Limb (tissue), 2 donors: ENCODE results near the gene SORD.
"Not testable (repeated sequence)": the region's sequence is repeated elsewhere in the genome, so short reads cannot be mapped to it uniquely, and the experiment has no call there.

Source experiments
- DNase-seq, 2 donors: peaks; one replicate each; pipeline ENCODE4 v3.0.0-alpha.2; 2016; ENCODE audit errors: extremely low spot score in 2 of 2

The SORD gene

GRCh38 chr15:45093622-45094357, 70.8 kb downstream of the SORD start:
- no peak for DNase-seq

GRCh38 chr15:45094358-45094730, 71.3 kb downstream of the SORD start:
- DNase-seq, result no peak

- DNase-seq, result no peak
Measured at GRCh38 chr15:45095661-45096060, 72.7 kb downstream of the SORD start.

DNA sequence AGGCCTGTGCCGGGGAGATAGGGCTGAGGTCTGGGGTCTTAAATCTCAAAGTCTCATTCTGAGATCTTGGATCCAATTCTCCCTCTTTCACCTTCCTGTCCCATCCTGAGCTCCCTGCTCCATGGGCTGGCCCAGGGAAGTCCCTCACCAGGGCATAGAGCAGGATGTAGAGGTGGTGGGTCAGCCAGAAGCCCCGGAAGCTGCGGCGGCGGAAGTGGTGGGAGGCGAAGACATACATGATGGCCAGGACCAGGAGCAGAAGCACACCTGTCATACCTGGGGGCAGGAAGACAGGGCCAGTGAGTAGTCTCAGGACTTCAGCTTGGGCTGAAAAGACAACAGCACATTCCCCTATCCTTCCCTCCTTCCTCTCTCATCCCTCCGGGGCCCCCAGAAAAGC, 74.5 kb downstream of the SORD start:
- no peak for DNase-seq

GRCh38 chr15:45099549-45100165, 76.7 kb downstream of the SORD start:
- DNase-seq, result no peak

- no peak for DNase-seq
Measured at GRCh38 chr15:45100884-45101625, 78.1 kb downstream of the SORD start.

GRCh38 chr15:45101749-45102148, 78.8 kb downstream of the SORD start:
- DNase-seq, result no peak

GRCh38 chr15:45102226-45102625, 79.2 kb downstream of the SORD start:
- DNase-seq, result no peak

DNA sequence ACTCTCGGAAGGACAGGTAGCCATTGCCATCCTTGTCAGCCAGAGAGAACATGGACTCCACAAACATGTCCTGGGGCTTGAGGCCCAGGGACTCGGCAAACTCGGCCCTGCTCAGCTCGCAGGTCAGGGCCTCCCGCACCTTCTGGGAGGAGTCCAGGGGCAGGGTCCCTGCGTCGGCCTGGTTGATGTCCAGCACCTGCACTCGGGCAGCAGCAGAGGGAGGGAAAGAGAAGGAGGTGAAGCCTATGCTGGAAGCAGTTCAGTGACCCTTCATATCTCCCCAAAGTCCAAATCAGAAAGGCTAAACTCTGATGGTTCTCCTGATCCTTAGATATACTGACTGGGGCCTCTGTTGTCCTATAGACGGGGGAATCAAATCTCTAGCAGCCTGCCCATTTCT, 81.2 kb downstream of the SORD start:
- DNase-seq, result not testable (repeated sequence)

DNA sequence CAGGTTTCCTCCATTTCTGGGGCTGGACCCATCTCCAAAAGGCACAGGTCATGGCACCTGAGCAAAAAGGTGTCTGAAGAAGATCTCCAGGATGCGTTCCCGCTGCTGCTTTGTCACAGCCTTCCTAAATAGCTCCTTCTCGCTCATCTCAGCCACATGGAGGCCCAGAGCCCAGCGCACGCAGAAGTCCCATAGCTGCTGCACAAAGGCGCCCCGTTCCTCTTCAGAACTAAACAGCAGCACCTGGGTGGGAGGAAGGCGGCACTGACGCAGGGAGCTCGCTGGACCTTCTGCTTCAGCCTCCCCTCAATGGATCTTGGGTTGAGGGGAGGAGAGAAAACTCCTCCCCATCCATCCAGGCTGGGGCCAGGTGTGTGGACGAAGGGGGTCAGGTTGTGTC, 82.6 kb downstream of the SORD start:
- no peak for DNase-seq

- DNase-seq, result no peak
Measured at GRCh38 chr15:45106002-45106790, 83.2 kb downstream of the SORD start.

DNA sequence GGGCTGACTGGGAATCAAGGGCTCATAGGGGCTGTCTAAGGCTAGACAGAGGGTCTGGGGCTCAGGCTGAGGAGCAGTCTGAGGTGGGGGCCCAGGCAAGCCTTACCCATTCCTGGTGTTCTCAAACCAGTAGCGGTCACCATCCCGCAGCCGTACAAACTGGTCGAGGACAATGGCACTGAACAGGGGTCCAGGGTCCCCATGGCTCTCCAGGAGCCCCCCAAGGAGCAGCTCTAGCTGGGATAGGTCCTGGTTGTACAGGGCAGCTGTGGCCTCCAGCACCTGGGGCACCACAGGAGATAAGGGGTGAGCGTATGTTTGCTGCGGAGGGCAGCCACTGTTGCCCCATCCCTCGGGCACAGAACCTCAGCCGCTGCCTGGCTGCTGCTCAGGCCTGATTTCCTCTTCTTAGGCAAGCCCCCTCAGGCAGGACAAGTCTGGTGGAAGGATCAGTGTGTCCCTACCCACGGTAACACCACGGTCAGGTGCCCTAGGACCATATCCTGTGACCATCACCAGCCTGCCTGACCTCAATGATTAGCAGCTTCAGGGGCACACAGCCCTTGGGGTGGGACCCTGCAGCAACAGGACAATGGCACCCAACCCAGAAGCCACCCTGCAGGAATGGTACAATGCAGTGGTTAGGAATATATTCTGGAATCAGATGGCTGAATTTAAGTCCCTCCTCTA, 85.1 kb downstream of the SORD start:
- DNase-seq, result no peak

- no peak for DNase-seq
Measured at GRCh38 chr15:45110256-45110820, 87.3 kb downstream of the SORD start.

GRCh38 chr15:45111390-45112142, 88.6 kb downstream of the SORD start:
- no peak for DNase-seq

DNA sequence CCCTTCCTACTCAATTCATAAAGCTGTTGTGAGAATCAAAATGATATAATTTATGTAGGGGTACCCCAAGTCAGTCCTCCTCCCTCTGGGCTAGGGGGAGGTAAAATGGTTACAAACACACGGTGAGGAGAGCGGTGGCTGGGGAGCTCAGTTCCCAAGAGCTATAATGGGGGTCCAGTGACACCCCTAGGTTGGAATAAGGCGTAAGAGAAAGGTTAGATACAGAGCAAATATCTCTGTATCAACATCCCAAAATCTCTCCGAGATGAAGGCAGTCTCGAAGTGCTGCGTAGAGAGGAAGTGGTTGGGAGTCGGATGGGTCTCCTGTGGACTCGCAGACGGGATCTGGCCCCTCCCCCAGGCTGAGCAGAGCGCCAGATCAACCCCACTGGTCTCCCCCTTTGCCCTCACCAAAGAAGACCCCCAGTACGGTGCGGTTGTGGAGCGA, 89.2 kb downstream of the SORD start:
- DNase-seq, result no peak

GRCh38 chr15:45112591-45113379, 89.8 kb downstream of the SORD start:
- DNase-seq, result no peak

- no peak for DNase-seq
Measured at GRCh38 chr15:45113380-45113990, 90.5 kb downstream of the SORD start.

GRCh38 chr15:45114076-45114750, 91.2 kb downstream of the SORD start, which contains the start of the genes DUOX2 and DUOXA2:
TSS of gene DUOX2 (minus strand) at chr15:45114172. CDS start at chr15:45113411, 761 bp downstream.
TSS of gene DUOXA2 (plus strand) at chr15:45114326. CDS start at chr15:45114606, 280 bp downstream.
- DNase-seq, result no peak
